PFSK-1 (cell line): ENCODE data around the gene KNOP1.

ENCODE experiments used
- FOXP2 ChIP-seq: optimal IDR thresholded peaks from 2 replicates; pipeline ENCODE3; 2011; ENCODE audit warnings: borderline replicate concordance, control low read depth, inconsistent platforms; ENCODE audit not compliant: insufficient read depth; ENCODE audit errors: extremely low read length, extremely low read depth
- POLR2AphosphoS5 ChIP-seq: IDR thresholded peaks from 2 replicates; pipeline ENCODE4 v1.6.1; 2012; ENCODE audit warnings: low read depth, mild to moderate bottlenecking, control low read depth, low read length, moderate library complexity
- REST ChIP-seq, 2 experiments: IDR thresholded peaks; 2 replicates each; pipeline versions ENCODE4 v1.6.1 to v1.8.0; 2011 to 2012; ENCODE audit warnings: low read depth in 2 of 2, low read length in 2 of 2, control low read depth in 1 of 2, inconsistent platforms in 1 of 2, mild to moderate bottlenecking in 1 of 2, moderate library complexity in 1 of 2; ENCODE audit not compliant: insufficient read depth in 1 of 2
- SIN3A ChIP-seq: IDR thresholded peaks from 2 replicates; pipeline ENCODE4 v1.6.1; 2012; ENCODE audit warnings: mild to moderate bottlenecking, low read length, moderate library complexity, borderline replicate concordance; ENCODE audit not compliant: insufficient read depth
- TAF1 ChIP-seq: IDR thresholded peaks from 2 replicates; pipeline ENCODE4 v1.6.1; 2012; ENCODE audit warnings: low read length, control low read depth, borderline replicate concordance; ENCODE audit not compliant: insufficient read depth

Gene KNOP1

GRCh38 chr16:19745286-19746010 is 27.4 kb upstream of the KNOP1 start:
- TF ChIP-seq FOXP2, result no peak
- no peak for TF ChIP-seq SIN3A
- no peak for TF ChIP-seq POLR2AphosphoS5
- TF ChIP-seq TAF1, result no peak
- no peak for TF ChIP-seq REST (IDR thresholded peaks at IDR 0.05; ENCODE audit: insufficient read depth in 1 of 2, low read depth in 2 of 2, low read length in 2 of 2)

GRCh38 chr16:19744670-19745069 is 26.6 kb upstream of the KNOP1 start:
- TF ChIP-seq SIN3A (no peak), POLR2AphosphoS5 (no peak), REST (IDR thresholded peaks at IDR 0.05; ENCODE audit: insufficient read depth in 1 of 2, low read depth in 2 of 2, low read length in 2 of 2) (no peak), FOXP2 (no peak), TAF1 (no peak)

- no peak for TF ChIP-seq FOXP2
- no peak for TF ChIP-seq REST (IDR thresholded peaks at IDR 0.05; ENCODE audit: insufficient read depth in 1 of 2, low read depth in 2 of 2, low read length in 2 of 2)
- TF ChIP-seq SIN3A, result no peak
- TF ChIP-seq POLR2AphosphoS5, result no peak
- no peak for TF ChIP-seq TAF1
These were observed 25.8 kb upstream of the KNOP1 start for GRCh38 chr16:19743816-19744159.

- no peak for TF ChIP-seq REST (IDR thresholded peaks at IDR 0.05; ENCODE audit: insufficient read depth in 1 of 2, low read depth in 2 of 2, low read length in 2 of 2)
- no peak for TF ChIP-seq TAF1
- no peak for TF ChIP-seq POLR2AphosphoS5
- TF ChIP-seq FOXP2, result no peak
These were observed 23.3 kb upstream of the KNOP1 start for GRCh38 chr16:19741354-19741753.
